ENCODE results near the gene HINT2.

HINT2 gene

DNA sequence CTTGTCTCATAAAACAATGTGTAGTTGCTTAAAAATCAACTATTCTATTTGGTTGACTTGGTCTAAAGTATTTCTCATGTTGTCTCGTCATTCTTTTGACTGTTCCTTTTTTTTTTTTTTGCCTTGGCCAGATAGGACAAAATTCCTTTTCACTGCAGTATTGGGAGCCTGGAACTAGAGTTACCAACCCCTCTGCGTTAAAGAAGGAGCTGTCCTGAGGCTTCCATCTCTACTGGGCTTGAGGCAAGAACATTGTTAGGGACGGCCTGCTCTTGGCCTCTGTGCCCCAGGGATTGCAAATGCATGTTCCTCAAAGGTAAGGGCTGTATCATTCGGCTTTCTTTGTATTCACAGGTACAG is 24.8 kb downstream of the HINT2 start:
- no peak overlapping the region for H3K4me3 ChIP-seq (ENCODE audit: severe bottlenecking)
- ATAC-seq (ENCODE audit: low read depth) (no peak), DNase-seq (ENCODE audit: low spot score) (no peak)
- no peaks in the 10 kb centered on the region for H3K36me3 ChIP-seq (ENCODE audit: low read depth)
- no peaks in the 10 kb centered on the region for H3K9me3 ChIP-seq (ENCODE audit: severe bottlenecking)
- TF ChIP-seq, protein P1, sequence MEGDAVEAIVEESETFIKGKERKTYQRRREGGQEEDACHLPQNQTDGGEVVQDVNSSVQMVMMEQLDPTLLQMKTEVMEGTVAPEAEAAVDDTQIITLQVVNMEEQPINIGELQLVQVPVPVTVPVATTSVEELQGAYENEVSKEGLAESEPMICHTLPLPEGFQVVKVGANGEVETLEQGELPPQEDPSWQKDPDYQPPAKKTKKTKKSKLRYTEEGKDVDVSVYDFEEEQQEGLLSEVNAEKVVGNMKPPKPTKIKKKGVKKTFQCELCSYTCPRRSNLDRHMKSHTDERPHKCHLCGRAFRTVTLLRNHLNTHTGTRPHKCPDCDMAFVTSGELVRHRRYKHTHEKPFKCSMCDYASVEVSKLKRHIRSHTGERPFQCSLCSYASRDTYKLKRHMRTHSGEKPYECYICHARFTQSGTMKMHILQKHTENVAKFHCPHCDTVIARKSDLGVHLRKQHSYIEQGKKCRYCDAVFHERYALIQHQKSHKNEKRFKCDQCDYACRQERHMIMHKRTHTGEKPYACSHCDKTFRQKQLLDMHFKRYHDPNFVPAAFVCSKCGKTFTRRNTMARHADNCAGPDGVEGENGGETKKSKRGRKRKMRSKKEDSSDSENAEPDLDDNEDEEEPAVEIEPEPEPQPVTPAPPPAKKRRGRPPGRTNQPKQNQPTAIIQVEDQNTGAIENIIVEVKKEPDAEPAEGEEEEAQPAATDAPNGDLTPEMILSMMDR (IDR thresholded peaks at IDR 0.05; ENCODE audit: poor library complexity, severe bottlenecking) = no peak
- no peak overlapping the region for H3K27ac ChIP-seq (ENCODE audit: poor library complexity, severe bottlenecking)
- no peaks in the 10 kb centered on the region for H3K27me3 ChIP-seq (ENCODE audit: insufficient read depth, poor library complexity, severe bottlenecking)
- H3K4me1 ChIP-seq (ENCODE audit: insufficient read depth, poor library complexity, severe bottlenecking) = no peaks in the 10 kb centered on the region

DNA sequence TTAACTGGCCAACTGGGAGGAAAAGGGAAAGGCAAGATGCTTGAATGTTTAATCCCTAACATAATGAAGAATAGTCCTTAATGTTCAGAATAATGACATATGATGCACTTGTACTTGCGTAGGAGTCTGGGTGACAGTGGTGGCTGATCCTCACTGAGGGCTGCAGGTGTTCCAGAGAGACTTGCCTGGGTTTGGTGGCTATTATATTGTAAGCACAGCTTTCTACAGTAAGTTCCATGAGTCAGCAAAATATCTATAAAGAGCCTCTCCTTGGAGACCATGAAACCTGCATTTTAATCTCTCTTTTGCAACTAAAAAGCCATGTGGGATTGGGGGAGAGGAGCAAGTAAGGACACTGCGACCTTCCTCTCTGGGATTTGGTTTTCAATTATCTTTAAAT is 25.3 kb downstream of the HINT2 start:
- no peak overlapping the region for H3K4me3 ChIP-seq (ENCODE audit: severe bottlenecking)
- TF ChIP-seq, protein P1 (IDR thresholded peaks at IDR 0.05; ENCODE audit: poor library complexity, severe bottlenecking) = no peak
- no peaks in the 10 kb centered on the region for H3K4me1 ChIP-seq (ENCODE audit: insufficient read depth, poor library complexity, severe bottlenecking)
- ATAC-seq (ENCODE audit: low read depth) (no peak), DNase-seq (ENCODE audit: low spot score) (no peak)
- no peaks in the 10 kb centered on the region for H3K36me3 ChIP-seq (ENCODE audit: low read depth)
- no peaks in the 10 kb centered on the region for H3K27me3 ChIP-seq (ENCODE audit: insufficient read depth, poor library complexity, severe bottlenecking)
- no peaks in the 10 kb centered on the region for H3K9me3 ChIP-seq (ENCODE audit: severe bottlenecking)
- H3K27ac ChIP-seq (ENCODE audit: poor library complexity, severe bottlenecking) = no peak overlapping the region

DNA sequence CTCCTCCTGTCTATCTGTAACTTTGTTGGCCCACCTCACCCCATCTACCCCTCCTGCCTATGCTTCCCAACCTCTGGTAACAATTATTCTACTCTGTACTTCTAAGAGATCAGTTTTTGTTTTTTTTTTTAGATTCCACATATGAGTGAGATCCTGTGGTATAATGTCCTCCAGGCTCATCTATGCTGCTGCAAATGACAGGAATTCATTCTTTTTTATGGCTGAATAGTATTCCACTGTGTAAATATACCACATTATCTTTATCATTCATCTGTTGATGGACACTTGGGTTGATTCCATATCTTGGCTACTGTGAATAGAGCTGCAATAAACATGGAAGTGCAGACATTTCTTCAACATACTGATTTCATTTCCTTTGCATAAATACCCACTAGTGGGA is 31.4 kb downstream of the HINT2 start:
- ATAC-seq (ENCODE audit: low read depth) = no peak
- TF ChIP-seq, protein P1 (IDR thresholded peaks at IDR 0.05; ENCODE audit: poor library complexity, severe bottlenecking) = no peak
- H3K27me3 ChIP-seq (ENCODE audit: insufficient read depth, poor library complexity, severe bottlenecking) = no peaks in the 10 kb centered on the region

DNA sequence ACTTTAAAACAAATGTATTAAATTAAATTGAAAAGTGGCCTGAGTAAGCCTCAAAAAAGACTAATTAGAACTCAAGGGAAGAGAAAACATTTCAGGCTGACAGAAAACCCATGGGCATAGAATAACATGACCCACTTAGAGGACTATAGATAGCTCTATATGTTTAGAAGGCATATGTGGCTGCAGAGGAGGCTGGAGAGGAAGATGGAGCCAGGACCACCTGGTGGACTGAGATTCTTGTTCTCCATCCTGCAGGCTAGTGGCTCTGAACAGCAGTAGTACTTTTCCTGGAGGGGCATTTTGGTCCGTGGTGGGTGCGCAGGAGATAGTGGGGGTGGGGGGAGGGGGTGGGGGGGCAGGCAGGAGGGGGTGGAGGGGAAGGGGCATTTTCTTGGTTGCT is 33.8 kb downstream of the HINT2 start:
- no peaks in the 10 kb centered on the region for H3K27me3 ChIP-seq (ENCODE audit: insufficient read depth, poor library complexity, severe bottlenecking)
- ATAC-seq (ENCODE audit: low read depth) (no peak), DNase-seq (ENCODE audit: low spot score) (no peak)
- H3K9me3 ChIP-seq (ENCODE audit: severe bottlenecking) = no peaks in the 10 kb centered on the region
- H3K27ac ChIP-seq (ENCODE audit: poor library complexity, severe bottlenecking) = no peak overlapping the region
- H3K4me1 ChIP-seq (ENCODE audit: insufficient read depth, poor library complexity, severe bottlenecking) = no peaks in the 10 kb centered on the region
- H3K36me3 ChIP-seq (ENCODE audit: low read depth) = no peaks in the 10 kb centered on the region
- no peak overlapping the region for H3K4me3 ChIP-seq (ENCODE audit: severe bottlenecking)
- TF ChIP-seq, protein P1 (IDR thresholded peaks at IDR 0.05; ENCODE audit: poor library complexity, severe bottlenecking) = no peak

More for the DNA sequence above, 31.4 kb downstream of the HINT2 start:
- no peak overlapping the region for H3K27ac ChIP-seq (ENCODE audit: poor library complexity, severe bottlenecking)
- no peaks in the 10 kb centered on the region for H3K36me3 ChIP-seq (ENCODE audit: low read depth)
- H3K4me1 ChIP-seq (ENCODE audit: insufficient read depth, poor library complexity, severe bottlenecking) = no peaks in the 10 kb centered on the region
- H3K4me3 ChIP-seq (ENCODE audit: severe bottlenecking) = no peak overlapping the region
- H3K9me3 ChIP-seq (ENCODE audit: severe bottlenecking) = no peaks in the 10 kb centered on the region
- no peak for DNase-seq (ENCODE audit: low spot score)

DNA sequence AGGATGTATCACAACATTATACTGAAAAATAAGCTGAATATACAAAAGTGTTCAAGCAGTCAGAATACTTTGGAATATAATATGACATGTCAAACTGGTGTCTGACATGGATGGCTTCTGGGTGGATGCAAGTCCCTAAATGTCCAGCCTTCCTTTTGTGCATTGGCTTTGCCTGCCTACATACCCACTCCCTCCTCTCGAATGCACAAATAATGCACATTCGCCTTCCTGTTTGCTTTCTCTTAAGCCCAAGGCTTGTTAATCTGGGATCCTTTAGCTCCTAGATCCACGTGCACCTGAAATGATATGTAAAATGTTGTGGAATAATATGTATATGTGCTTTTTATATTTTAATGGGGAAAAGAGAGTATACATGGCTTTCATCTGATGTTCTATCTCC is 36.3 kb downstream of the HINT2 start:
- DNase-seq (ENCODE audit: low spot score) (no peak), ATAC-seq (ENCODE audit: low read depth) (no peak)
- H3K4me3 ChIP-seq (ENCODE audit: severe bottlenecking) = no peak overlapping the region
- no peaks in the 10 kb centered on the region for H3K36me3 ChIP-seq (ENCODE audit: low read depth)
- no peaks in the 10 kb centered on the region for H3K4me1 ChIP-seq (ENCODE audit: insufficient read depth, poor library complexity, severe bottlenecking)
- H3K27ac ChIP-seq (ENCODE audit: poor library complexity, severe bottlenecking) = no peak overlapping the region
- TF ChIP-seq, protein P1 (IDR thresholded peaks at IDR 0.05; ENCODE audit: poor library complexity, severe bottlenecking) = no peak
- no peaks in the 10 kb centered on the region for H3K9me3 ChIP-seq (ENCODE audit: severe bottlenecking)
- no peaks in the 10 kb centered on the region for H3K27me3 ChIP-seq (ENCODE audit: insufficient read depth, poor library complexity, severe bottlenecking)

Measured in RWPE2 (cell line).